ENCODE data around the gene ZBTB16.

DNA sequence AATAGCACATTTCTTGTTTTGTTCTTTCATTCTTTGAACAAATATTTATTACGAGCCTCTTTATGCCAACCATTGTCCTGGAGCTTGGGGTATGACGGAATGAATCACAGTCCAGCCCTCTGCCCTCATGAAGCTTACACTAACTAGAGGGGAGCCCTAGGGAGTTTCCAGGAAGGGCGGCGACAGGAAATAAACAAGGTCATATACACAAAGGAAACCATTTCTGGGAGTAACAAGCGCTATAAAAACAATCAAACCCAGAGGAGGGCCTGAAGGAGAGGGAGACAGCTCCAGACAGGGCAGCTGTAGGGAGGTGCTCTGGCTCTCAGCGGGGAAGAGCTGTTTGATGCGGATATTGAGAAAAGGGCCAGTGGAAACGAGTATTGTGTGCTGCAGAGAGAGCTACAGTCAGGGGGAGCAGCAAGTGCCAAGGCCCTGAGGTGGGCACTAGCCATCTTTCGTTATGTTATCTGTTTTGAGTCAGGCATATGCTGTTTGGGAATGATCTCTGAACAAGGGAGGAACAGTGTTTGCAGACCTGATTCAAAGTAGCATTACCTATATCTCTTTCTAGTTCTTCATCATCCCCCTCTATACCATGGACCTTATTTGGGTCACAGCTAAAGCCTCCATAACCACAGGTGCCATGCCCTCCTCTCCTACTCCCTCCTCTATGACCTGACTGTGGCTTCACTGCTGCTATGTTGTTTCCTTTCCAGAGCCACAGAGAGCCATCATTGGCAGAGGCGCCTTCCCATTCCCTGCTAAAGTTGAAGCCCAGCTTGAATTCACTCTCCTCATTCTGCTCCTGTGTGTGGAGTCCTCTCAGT lies 15.3 kb upstream of the ZBTB16 start:
- TF ChIP-seq POLR2AphosphoS5 (IDR thresholded peaks at IDR 0.05) (no peak), POLR2A (IDR thresholded peaks at IDR 0.05) (no peak)
- TF ChIP-seq, protein P1, sequence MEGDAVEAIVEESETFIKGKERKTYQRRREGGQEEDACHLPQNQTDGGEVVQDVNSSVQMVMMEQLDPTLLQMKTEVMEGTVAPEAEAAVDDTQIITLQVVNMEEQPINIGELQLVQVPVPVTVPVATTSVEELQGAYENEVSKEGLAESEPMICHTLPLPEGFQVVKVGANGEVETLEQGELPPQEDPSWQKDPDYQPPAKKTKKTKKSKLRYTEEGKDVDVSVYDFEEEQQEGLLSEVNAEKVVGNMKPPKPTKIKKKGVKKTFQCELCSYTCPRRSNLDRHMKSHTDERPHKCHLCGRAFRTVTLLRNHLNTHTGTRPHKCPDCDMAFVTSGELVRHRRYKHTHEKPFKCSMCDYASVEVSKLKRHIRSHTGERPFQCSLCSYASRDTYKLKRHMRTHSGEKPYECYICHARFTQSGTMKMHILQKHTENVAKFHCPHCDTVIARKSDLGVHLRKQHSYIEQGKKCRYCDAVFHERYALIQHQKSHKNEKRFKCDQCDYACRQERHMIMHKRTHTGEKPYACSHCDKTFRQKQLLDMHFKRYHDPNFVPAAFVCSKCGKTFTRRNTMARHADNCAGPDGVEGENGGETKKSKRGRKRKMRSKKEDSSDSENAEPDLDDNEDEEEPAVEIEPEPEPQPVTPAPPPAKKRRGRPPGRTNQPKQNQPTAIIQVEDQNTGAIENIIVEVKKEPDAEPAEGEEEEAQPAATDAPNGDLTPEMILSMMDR (IDR thresholded peaks at IDR 0.05): no peak
